ENCODE results near the gene CNTN6. TPM values are rescaled to one million over a fixed set of nuclear protein-coding genes. Genes with fewer than 3 reads are reported as not detected.

CNTN6 gene
- polyA plus RNA-seq, 2 of the 4 experiments (the other 2 are of a cell fraction) = not detected

DNA sequence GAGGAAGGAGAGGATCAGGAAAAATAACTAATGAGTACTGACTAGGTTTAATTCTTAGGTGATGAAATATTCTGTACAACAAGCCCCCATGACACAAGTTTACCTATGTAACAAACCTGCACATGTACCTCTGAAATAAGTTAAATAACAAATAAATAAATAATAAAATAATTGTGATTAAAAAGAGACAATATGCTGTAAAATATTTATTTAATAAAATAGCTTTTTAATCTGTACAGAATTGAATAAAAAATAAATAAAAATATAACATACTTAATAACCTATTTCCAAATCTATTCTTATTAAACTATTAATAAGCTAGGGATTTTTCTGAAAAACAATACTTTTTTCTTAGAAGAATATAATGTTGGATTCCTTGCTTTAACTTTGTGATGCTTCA is 355.6 kb downstream of the CNTN6 start:
- DNase-seq (ENCODE audit: low read depth in 1 of 2, low spot score in 1 of 2) (no peak), ATAC-seq (no peak), FAIRE-seq (no peak)
- H3K4me2 ChIP-seq = no peak overlapping the region
- H3K4me3 ChIP-seq = no peak overlapping the region
- no peaks in the 10 kb centered on the region for H3K4me1 ChIP-seq
- TF ChIP-seq CTCF (IDR thresholded peaks at IDR 0.05) (no peak), PBX3 (IDR thresholded peaks at IDR 0.05) (no peak), HOXB13 (CRISPR knock-in tag; IDR thresholded peaks at IDR 0.05; ENCODE audit: low read depth) (no peak), FOSL2 (IDR thresholded peaks at IDR 0.05) (no peak), FOSL2 (CRISPR knock-in tag; IDR thresholded peaks at IDR 0.05) (no peak), RARB (CRISPR knock-in tag; IDR thresholded peaks at IDR 0.05) (no peak), MAFK (IDR thresholded peaks at IDR 0.05; ENCODE audit: partially characterized antibody) (no peak), PHF8 (IDR thresholded peaks at IDR 0.05; ENCODE audit: borderline replicate concordance, low read depth) (no peak), CBX2 (IDR thresholded peaks at IDR 0.05; ENCODE audit: borderline replicate concordance, low read depth) (no peak), RAD21 (conservative IDR thresholded peaks at IDR 0.05 in 1 of 2, IDR thresholded peaks at IDR 0.05 in 1 of 2) (no peak), NR3C1 (IDR thresholded peaks at IDR 0.05) (no peak), SMC3 (IDR thresholded peaks at IDR 0.05) (no peak), ESRRA (IDR thresholded peaks at IDR 0.05; ENCODE audit: borderline replicate concordance, low read length) (no peak), GATA3 (IDR thresholded peaks at IDR 0.05; ENCODE audit: borderline replicate concordance) (no peak), ATOH8 (CRISPR knock-in tag; IDR thresholded peaks at IDR 0.05; ENCODE audit: low read depth) (no peak)
- POLR2A ChIA-PET = no interaction called here
- no peaks in the 10 kb centered on the region for H3K9me3 ChIP-seq
- CTCF ChIA-PET = no interaction called here
- H3K27ac ChIP-seq = no peak overlapping the region

Small RNA genes within 50 kb of the gene (small RNA-seq; reads per million reads assigned to genes)
- gene CRB3P1 = 0 reads per million in 6 experiments
- 0 reads per million in 6 experiments for gene RN7SL120P
